ENCODE data around the gene UBQLN1. TPM values are rescaled to one million over a fixed set of nuclear protein-coding genes. Genes with fewer than 3 reads are reported as not detected.

UBQLN1 gene
- total RNA-seq, 4 donors from 2014 or later, result 100 to 123 (median 110) TPM

DNA sequence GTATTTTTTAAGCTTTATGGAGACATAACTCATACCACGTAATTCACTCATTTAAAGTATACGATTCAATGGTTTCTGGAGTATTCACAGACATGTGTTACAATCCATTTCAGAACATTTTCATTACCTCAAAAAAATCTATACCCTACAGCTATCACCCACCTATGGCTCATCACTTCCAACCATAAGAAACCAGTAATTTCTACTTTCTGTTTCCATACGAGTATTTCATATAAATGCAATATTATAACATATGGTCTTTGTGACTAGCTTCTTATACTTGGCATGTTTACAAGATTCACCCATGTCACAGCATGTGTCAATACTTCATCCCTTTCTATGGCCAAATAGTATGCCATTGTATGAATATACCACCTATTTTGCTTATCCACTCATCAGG is 18.8 kb downstream of the UBQLN1 start:
- no peak for DNase-seq (ENCODE audit: low spot score in 2 of 2)
- no peaks in the 10 kb centered on the region for H3K27me3 ChIP-seq
- WGBS, 2 donors, result 86 to 87% methylated on average over 3 of the region's 3 CpGs
- no peaks in the 10 kb centered on the region for H3K9me3 ChIP-seq
- TF ChIP-seq POLR2A (IDR thresholded peaks at IDR 0.05), result no peak
- TF ChIP-seq EP300 (IDR thresholded peaks at IDR 0.05), result no peak
- TF ChIP-seq, protein P1, sequence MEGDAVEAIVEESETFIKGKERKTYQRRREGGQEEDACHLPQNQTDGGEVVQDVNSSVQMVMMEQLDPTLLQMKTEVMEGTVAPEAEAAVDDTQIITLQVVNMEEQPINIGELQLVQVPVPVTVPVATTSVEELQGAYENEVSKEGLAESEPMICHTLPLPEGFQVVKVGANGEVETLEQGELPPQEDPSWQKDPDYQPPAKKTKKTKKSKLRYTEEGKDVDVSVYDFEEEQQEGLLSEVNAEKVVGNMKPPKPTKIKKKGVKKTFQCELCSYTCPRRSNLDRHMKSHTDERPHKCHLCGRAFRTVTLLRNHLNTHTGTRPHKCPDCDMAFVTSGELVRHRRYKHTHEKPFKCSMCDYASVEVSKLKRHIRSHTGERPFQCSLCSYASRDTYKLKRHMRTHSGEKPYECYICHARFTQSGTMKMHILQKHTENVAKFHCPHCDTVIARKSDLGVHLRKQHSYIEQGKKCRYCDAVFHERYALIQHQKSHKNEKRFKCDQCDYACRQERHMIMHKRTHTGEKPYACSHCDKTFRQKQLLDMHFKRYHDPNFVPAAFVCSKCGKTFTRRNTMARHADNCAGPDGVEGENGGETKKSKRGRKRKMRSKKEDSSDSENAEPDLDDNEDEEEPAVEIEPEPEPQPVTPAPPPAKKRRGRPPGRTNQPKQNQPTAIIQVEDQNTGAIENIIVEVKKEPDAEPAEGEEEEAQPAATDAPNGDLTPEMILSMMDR (IDR thresholded peaks at IDR 0.05), result no peak
- H3K36me3 ChIP-seq, result no peaks in the 10 kb centered on the region
- peaks cover 0 to 51% (median 4%) of the 10 kb centered on the region in 4 donors for H3K4me1 ChIP-seq
- no peak overlapping the region for H3K27ac ChIP-seq
- no peak overlapping the region for H3K4me3 ChIP-seq

- peaks cover 0 to 47% (median 6%) of the 10 kb centered on the region in 3 donors for H3K36me3 ChIP-seq
- H3K27me3 ChIP-seq, result no peaks in the 10 kb centered on the region
- WGBS, 2 donors, result 80 to 88% methylated on average over 2 of the region's 2 CpGs
- H3K4me3 ChIP-seq, result no peak overlapping the region
- H3K27ac ChIP-seq, result no peak overlapping the region
- no peak for DNase-seq (ENCODE audit: low spot score in 2 of 2)
- peaks cover 0 to 4% (median 0%) of the 10 kb centered on the region in 4 donors for H3K4me1 ChIP-seq
- TF ChIP-seq, protein P1 (IDR thresholded peaks at IDR 0.05), result no peak
- TF ChIP-seq POLR2A (IDR thresholded peaks at IDR 0.05), result no peak
- no peak for TF ChIP-seq EP300 (IDR thresholded peaks at IDR 0.05)
- H3K9me3 ChIP-seq, result no peaks in the 10 kb centered on the region
Measured at GRCh38 chr9:83681490-83681889, 26.3 kb downstream of the UBQLN1 start.

GRCh38 chr9:83680233-83680632 is 27.5 kb downstream of the UBQLN1 start:
- H3K36me3 ChIP-seq, result peaks cover 0 to 56% (median 6%) of the 10 kb centered on the region in 3 donors
- 95 to 96% methylated on average over 1 of the region's 1 CpG for WGBS, 2 donors

DNA sequence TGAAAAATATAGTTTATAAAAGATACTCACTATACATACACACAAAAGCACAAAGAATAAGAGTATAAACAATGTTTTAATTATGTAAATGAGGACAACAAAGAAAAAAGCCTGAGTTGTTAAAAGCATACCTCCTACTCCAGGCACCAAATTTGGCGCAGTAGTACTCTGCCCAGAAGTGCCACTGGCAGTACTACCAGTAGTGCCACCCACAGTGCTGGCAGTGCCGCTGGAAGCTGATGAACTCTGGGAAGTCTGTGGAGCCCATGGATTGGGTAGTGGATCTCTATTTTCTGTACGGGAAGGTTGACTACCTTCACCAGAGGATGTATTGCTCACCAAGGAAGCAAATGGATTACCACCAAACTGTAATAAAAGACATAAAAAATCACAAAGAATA is 30.2 kb downstream of the UBQLN1 start:
- H3K4me3 ChIP-seq, result no peak overlapping the region
- TF ChIP-seq EP300 (IDR thresholded peaks at IDR 0.05) (no peak), POLR2A (IDR thresholded peaks at IDR 0.05) (no peak)
- TF ChIP-seq, protein P1 (IDR thresholded peaks at IDR 0.05), result no peak
- H3K9me3 ChIP-seq, result no peaks in the 10 kb centered on the region
- H3K27me3 ChIP-seq, result no peaks in the 10 kb centered on the region
- DNase-seq (ENCODE audit: low spot score in 2 of 2), result no peak
- 90 to 98% methylated on average over 3 of the region's 3 CpGs for WGBS, 2 donors
- no peaks in the 10 kb centered on the region for H3K4me1 ChIP-seq
- H3K36me3 ChIP-seq, result peaks cover 0 to 71% (median 6%) of the 10 kb centered on the region in 3 donors
- no peak overlapping the region for H3K27ac ChIP-seq

More at GRCh38 chr9:83680233-83680632, 27.5 kb downstream of the UBQLN1 start:
- DNase-seq (ENCODE audit: low spot score in 2 of 2), result no peak
- Histone ChIP-seq H3K4me1 (no peaks in the 10 kb centered on the region), H3K9me3 (no peaks in the 10 kb centered on the region), H3K27me3 (no peaks in the 10 kb centered on the region), H3K27ac (no peak overlapping the region), H3K4me3 (no peak overlapping the region)
- TF ChIP-seq POLR2A (IDR thresholded peaks at IDR 0.05), result no peak
- TF ChIP-seq, protein P1 (IDR thresholded peaks at IDR 0.05), result no peak
- no peak for TF ChIP-seq EP300 (IDR thresholded peaks at IDR 0.05)

GRCh38 chr9:83675466-83675865 is 32.3 kb downstream of the UBQLN1 start:
- WGBS, 2 donors, result 88 to 91% methylated on average over 1 of the region's 1 CpG
- no peak for DNase-seq (ENCODE audit: low spot score in 2 of 2)
- H3K4me1 ChIP-seq, result no peaks in the 10 kb centered on the region
- no peaks in the 10 kb centered on the region for H3K9me3 ChIP-seq
- H3K27ac ChIP-seq, result no peak overlapping the region
- peaks cover 0 to 77% (median 6%) of the 10 kb centered on the region in 3 donors for H3K36me3 ChIP-seq
- TF ChIP-seq, protein P1 (IDR thresholded peaks at IDR 0.05), result no peak
- TF ChIP-seq EP300 (IDR thresholded peaks at IDR 0.05) (no peak), POLR2A (IDR thresholded peaks at IDR 0.05) (no peak)
- no peak overlapping the region for H3K4me3 ChIP-seq
- no peaks in the 10 kb centered on the region for H3K27me3 ChIP-seq

Data from tibial nerve (tissue), 4 donors.